Brain microvascular endothelial cell (primary cell): ENCODE results near the gene MROH2A.

Source experiments
- DNase-seq: peaks from one replicate; pipeline ENCODE4 v3.0.0-alpha.2; 2020
- H3K27ac ChIP-seq: fragments of 250-450 bp; sonication (Bioruptor Pico); 2 replicates; pipeline ENCODE4 v1.5.1; 2020; ENCODE audit warnings: mild to moderate bottlenecking, moderate library complexity
- H3K27me3 ChIP-seq: fragments of 250-450 bp; sonication (Bioruptor Pico); replicated peaks from 2 replicates; pipeline ENCODE4 v1.5.1; 2020; ENCODE audit warnings: mild to moderate bottlenecking
- H3K36me3 ChIP-seq: fragments of 250-450 bp; sonication (Bioruptor Pico); replicated peaks from 2 replicates; pipeline ENCODE4 v1.5.1; 2020; ENCODE audit warnings: mild to moderate bottlenecking
- H3K4me3 ChIP-seq: 2 replicates; pipeline ENCODE4 v1.5.1; 2011; ENCODE audit warnings: low read depth, mild to moderate bottlenecking, control low read depth, low read length, moderate library complexity
- in situ Hi-C: cut with HindIII; loops from 2 replicates; pipeline ENCODE4 v1.10.0; 2017; ENCODE audit warnings: low sequenced_read_pairs, low pct_ligation_motif_present
- TF ChIP-seq, protein P1 (sequence below): IDR thresholded peaks from 2 replicates; pipeline ENCODE4 v1.5.1; 2011; ENCODE audit warnings: low read depth, mild to moderate bottlenecking, moderate library complexity, low read length, control low read depth, inconsistent platforms; ENCODE audit errors: missing control alignments

Gene MROH2A

DNA sequence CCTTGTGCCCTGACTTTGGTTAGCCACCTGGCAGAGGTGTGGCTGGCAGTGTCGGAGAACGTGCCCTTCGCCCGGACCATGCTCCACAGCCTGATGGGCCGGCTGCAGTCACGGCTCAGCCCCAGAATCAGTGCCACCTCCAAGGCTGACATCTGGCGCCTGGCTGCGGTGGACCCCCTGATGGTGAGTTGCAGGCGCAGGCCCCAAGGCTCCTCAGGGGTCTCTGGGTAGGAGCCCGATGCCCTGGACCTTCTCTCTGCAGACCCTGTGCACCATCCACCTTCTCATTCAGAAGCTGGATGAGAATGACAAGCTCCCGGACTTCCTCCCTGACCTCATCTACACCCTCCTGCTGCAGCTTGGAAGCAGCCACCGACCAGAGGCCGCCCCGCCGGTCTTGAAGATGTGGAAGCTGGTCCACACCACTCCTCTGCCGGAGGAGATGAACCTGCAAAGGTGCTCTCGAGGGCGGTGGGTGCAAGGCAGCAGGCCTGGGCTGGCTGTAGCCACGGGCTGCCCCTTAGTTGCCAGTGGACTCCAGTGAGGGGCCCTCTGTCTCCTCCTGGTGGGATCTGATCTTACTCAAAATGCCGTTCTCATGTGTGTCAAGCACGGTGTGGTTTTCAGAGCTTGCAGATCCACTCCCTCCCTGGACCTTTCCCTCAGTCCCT, 44.1 kb downstream of the MROH2A start:
- no peaks in the 10 kb centered on the region for H3K27me3 ChIP-seq
- no peak for DNase-seq
- H3K36me3 ChIP-seq, result no peaks in the 10 kb centered on the region
- in situ Hi-C loops, result no loop called here
- TF ChIP-seq, protein P1, sequence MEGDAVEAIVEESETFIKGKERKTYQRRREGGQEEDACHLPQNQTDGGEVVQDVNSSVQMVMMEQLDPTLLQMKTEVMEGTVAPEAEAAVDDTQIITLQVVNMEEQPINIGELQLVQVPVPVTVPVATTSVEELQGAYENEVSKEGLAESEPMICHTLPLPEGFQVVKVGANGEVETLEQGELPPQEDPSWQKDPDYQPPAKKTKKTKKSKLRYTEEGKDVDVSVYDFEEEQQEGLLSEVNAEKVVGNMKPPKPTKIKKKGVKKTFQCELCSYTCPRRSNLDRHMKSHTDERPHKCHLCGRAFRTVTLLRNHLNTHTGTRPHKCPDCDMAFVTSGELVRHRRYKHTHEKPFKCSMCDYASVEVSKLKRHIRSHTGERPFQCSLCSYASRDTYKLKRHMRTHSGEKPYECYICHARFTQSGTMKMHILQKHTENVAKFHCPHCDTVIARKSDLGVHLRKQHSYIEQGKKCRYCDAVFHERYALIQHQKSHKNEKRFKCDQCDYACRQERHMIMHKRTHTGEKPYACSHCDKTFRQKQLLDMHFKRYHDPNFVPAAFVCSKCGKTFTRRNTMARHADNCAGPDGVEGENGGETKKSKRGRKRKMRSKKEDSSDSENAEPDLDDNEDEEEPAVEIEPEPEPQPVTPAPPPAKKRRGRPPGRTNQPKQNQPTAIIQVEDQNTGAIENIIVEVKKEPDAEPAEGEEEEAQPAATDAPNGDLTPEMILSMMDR, result no peak
- no peak overlapping the region for H3K27ac ChIP-seq
- no peak overlapping the region for H3K4me3 ChIP-seq

DNA sequence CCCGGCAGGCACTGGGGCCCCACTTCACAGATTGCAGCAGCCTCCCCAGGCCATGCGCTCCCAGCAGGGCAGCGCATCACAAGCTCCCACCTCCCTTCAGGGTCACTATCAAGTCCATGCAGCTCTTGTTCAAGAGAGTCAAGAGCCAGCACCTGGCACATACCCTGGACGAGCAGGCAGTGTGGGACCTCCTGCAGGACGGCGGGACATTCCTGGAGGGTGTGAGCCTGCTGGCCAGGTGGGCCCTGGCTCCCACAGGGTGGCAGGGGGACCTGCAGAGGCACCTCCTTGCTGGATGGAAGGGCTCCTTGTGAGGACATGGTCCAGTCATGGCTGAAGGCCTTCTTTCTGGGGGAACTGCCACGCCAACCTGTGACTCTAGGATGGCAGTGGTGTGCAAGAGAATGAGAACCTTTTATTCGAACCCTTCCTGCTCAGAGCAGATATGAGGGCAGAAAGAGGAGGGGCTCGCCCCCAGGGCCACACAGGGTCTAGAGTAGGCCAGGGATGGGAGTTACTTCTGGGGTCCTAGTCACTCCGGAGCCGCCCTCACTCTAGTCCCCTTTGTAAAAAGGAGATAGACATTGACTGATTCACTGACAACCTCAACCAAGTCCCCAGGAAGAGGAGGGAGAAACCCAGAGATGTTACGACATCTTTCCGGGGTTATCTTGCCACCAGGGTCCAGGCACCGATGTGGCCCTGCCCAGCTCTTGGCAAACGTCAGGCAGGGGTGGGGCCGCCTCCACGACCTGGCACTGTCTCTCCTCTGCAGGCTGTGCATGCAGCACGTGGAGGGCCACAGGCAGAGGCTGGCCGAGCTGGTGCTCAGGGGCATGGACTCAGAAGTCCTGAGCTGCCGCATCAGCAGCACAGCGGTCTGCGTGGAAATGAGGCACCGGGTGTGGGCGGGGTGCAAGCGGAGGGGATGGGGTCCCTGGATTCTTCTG, 44.9 kb downstream of the MROH2A start:
- in situ Hi-C loops, result no loop called here
- Histone ChIP-seq H3K27me3 (no peaks in the 10 kb centered on the region), H3K27ac (no peak overlapping the region), H3K36me3 (no peaks in the 10 kb centered on the region), H3K4me3 (no peak overlapping the region)
- TF ChIP-seq, protein P1, result no peak
- DNase-seq, result no peak

DNA sequence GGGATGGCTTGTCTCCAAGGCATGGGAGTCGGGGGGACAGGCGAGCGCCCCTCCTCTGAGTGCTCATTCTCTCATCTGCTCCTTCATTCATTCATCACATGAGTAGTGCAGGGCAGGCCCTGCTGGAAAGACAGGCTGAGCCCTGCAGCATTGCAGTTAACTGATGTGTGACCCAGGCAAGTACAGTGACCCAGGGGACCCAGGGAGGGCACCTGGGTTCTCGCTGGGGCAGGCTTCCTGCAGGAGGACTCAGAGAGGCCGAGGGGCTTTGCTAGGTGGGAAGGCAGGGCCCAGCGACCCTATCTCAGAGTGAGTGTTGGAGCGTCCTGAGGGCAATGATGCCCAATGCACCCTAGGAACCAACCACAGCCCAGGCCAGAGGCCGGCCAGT, 45.6 kb downstream of the MROH2A start:
- no peaks in the 10 kb centered on the region for H3K27me3 ChIP-seq
- no peak for DNase-seq
- H3K4me3 ChIP-seq, result no peak overlapping the region
- in situ Hi-C loops, result no loop called here
- no peaks in the 10 kb centered on the region for H3K36me3 ChIP-seq
- TF ChIP-seq, protein P1, result no peak
- no peak overlapping the region for H3K27ac ChIP-seq

DNA sequence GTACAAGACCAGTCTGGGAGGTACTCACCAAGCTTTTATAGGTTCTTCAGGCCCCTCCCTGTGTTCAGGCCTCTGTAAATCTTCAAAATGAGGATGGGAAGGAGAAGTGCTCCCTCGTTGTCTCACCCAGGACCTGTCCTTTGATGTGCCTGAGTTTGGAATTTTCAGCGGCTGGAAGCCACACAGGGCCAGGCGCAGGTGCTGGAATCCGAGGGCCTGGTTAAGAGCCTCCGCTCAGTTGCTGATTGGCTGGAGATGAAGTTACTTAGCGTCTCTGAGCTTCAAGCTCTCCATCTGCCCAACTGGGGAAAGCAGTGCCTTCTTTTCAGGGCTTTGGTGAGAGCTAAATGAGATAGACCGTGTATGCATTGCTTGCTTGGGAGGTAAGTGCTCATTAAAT, 46.2 kb downstream of the MROH2A start:
- Histone ChIP-seq H3K36me3 (no peaks in the 10 kb centered on the region), H3K27me3 (no peaks in the 10 kb centered on the region), H3K4me3 (no peak overlapping the region), H3K27ac (no peak overlapping the region)
- in situ Hi-C loops, result no loop called here
- no peak for DNase-seq
- TF ChIP-seq, protein P1, result no peak

DNA sequence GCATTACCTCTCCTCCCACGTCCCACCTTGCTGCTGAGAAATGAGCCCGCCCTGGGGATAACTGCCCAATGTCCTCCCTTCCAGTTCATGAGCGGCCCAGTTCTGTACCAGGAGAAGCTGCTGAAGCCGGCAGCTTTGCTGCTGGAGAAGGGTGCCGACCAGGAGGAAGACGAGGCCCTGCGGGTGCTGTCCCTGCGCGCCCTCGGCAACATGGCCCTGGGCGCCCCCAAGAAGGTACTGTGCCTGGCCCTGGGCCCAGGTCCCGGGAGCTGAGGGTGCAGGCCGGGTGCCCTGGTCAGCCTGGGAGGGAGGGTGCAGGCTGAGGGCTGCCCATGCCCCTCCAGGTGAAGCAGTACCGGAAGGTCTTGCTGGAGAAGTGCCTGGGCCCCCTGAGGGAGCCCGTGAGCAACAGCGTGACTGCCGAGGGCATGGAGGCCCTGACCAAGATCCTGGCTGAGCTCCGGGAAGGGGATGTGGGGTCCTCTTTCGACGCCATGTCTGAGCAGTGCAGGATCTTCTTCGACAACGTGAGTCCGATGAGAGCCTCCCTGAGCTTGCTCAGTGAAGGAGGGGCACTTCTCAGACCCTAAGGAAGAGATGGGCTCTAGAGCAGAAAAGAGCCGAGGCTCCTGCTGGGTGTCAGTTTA, 50.5 kb downstream of the MROH2A start:
- DNase-seq, result no peak
- in situ Hi-C loops, result no loop called here

More for the DNA sequence above, 50.5 kb downstream of the MROH2A start:
- TF ChIP-seq, protein P1, result no peak
- Histone ChIP-seq H3K36me3 (no peaks in the 10 kb centered on the region), H3K27me3 (no peaks in the 10 kb centered on the region), H3K4me3 (no peak overlapping the region), H3K27ac (no peak overlapping the region)
